Natural killer cell (primary cell): ENCODE results near the gene DCUN1D4. TPM values are rescaled to one million over a fixed set of nuclear protein-coding genes. Genes with fewer than 3 reads are reported as not detected.

ENCODE experiments used
- ATAC-seq, 3 donors: fragments of 150-1000 bp in 2 of 3; fragments of 200-7000 bp in 1 of 3; cut with Tn5 transposase; 1 replicate in 1 of 3; 2 replicates in 2 of 3; pipeline ENCODE4 v1.10.0; 2021; ENCODE audit warnings: mild to moderate bottlenecking in 2 of 3, moderate library complexity in 2 of 3
- DNase-seq, 2 donors: peaks; one replicate each; pipeline versions ENCODE4 v3.0.0 to v3.0.0-alpha.2; 2013 to 2021; ENCODE audit warnings: mixed read lengths in 1 of 2
- H3K27ac ChIP-seq: one replicate; pipeline ENCODE4 v1.5.1; 2013; ENCODE audit warnings: mild to moderate bottlenecking, low read length
- H3K27me3 ChIP-seq: one replicate; pipeline ENCODE4 v1.6.1; 2013; ENCODE audit warnings: low read length; ENCODE audit not compliant: control insufficient read depth, insufficient read depth
- H3K36me3 ChIP-seq: one replicate; pipeline ENCODE4 v1.6.1; 2013; ENCODE audit warnings: low read length; ENCODE audit not compliant: control insufficient read depth, insufficient read depth
- H3K4me1 ChIP-seq: one replicate; pipeline ENCODE4 v1.6.1; 2013; ENCODE audit warnings: low read length; ENCODE audit not compliant: control insufficient read depth, insufficient read depth
- H3K4me3 ChIP-seq: one replicate; pipeline ENCODE4 v1.5.1; 2013; ENCODE audit warnings: low read length
- H3K9me3 ChIP-seq: one replicate; pipeline ENCODE4 v1.6.1; 2013; ENCODE audit warnings: low read length; ENCODE audit not compliant: control insufficient read depth, insufficient read depth
- H3K27ac Mint-ChIP-seq, 2 donors: one replicate each; pipeline ENCODE4 v1.8.0; 2022; ENCODE audit warnings: mild to moderate bottlenecking in 2 of 2, mixed read lengths in 2 of 2, moderate library complexity in 1 of 2
- H3K27me3 Mint-ChIP-seq, 2 donors: one replicate each; pipeline ENCODE4 v1.8.0; 2022; ENCODE audit warnings: low read depth in 2 of 2, mixed read lengths in 2 of 2
- H3K36me3 Mint-ChIP-seq: one replicate; pipeline ENCODE4 v1.8.0; 2022; ENCODE audit warnings: mixed read lengths
- H3K4me1 Mint-ChIP-seq, 2 donors: one replicate each; pipeline ENCODE4 v1.8.0; 2022; ENCODE audit warnings: mixed read lengths in 2 of 2
- H3K4me3 Mint-ChIP-seq: one replicate; pipeline ENCODE4 v1.8.0; 2022; ENCODE audit warnings: mild to moderate bottlenecking, moderate library complexity, mixed read lengths
- H3K9me3 Mint-ChIP-seq, 2 donors: one replicate each; pipeline ENCODE4 v1.8.0; 2022; ENCODE audit warnings: mixed read lengths in 2 of 2
- CTCF ChIP-seq: fragments of 200-600 bp; IDR thresholded peaks from one replicate; pipeline ENCODE4 v1.8.0; 2022; ENCODE audit warnings: antibody characterized with exemption
- WGBS: methylation state at CpG from one replicate; pipeline ENCODE4 v1.1.7; 2013; ENCODE audit warnings: missing lambda C conversion rate; ENCODE audit not compliant: insufficient coverage; 5-methylcytosine and 5-hydroxymethylcytosine counted together
- intact Hi-C: fragments of 100-400 bp; cut with micrococcal nuclease; formaldehyde crosslinking; loops from one replicate; pipeline ENCODE4 v1.14.2; 2022
- total RNA-seq, 4 donors: library from RNA; stranded (reverse); fragments of 120-200 nt in 1 of 4; gene quantifications; one replicate each; pipeline versions ENCODE4 v1.2.3 to v1.2.4, GENCODE V29; 2013 to 2022

Gene DCUN1D4
- total RNA-seq, 3 donors from 2014 or later (not counting 1 experiment from before 2014, with no cell fraction given): 26.9 to 35.9 (median 35.1) TPM

DNA sequence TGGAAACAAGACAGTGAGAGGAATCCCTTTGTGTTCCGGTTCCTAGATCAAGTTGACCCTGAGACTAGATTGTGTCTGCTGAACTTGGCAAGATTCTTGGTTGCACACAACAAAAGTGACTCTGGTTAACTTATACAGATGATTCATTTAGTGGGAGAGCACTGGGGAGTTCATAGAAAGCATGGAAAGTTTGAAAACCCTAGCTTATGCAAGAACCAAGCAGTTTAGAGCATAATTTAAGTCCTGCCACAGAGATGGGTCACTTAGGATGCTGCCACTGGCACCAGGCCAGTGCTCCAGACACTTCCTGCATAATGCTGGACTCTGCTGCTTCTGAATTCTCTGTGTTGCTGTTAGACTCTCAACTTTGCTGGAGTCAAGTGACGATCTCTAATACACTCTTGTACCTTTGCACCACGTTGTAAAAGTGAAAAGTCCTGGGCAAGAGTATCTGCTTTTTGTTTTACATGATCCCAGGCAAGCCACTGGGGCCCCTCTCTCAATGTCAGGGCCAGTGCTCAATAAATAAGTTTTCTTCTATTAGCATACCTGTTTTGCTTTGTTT, 12.7 kb upstream of the DCUN1D4 start:
- no peaks in the 10 kb centered on the region for H3K27me3 ChIP-seq
- H3K9me3 ChIP-seq: no peaks in the 10 kb centered on the region
- no peak for DNase-seq
- H3K36me3 Mint-ChIP-seq: no peaks in the 10 kb centered on the region
- no peak overlapping the region for H3K4me3 Mint-ChIP-seq
- H3K9me3 Mint-ChIP-seq: no peaks in the 10 kb centered on the region
- no peak overlapping the region for H3K27ac Mint-ChIP-seq
- no peak for ATAC-seq
- H3K36me3 ChIP-seq: no peaks in the 10 kb centered on the region
- intact Hi-C loops: no loop called here
- H3K4me1 Mint-ChIP-seq: peaks cover 0 to 6% of the 10 kb centered on the region in 2 donors
- peaks cover 24 to 27% of the 10 kb centered on the region in 2 donors for H3K27me3 Mint-ChIP-seq
- TF ChIP-seq CTCF: no peak
- H3K4me1 ChIP-seq: no peaks in the 10 kb centered on the region
- 84% methylated on average over 3 of the region's 3 CpGs for WGBS
- no peak overlapping the region for H3K27ac ChIP-seq
- H3K4me3 ChIP-seq: no peak overlapping the region

DNA sequence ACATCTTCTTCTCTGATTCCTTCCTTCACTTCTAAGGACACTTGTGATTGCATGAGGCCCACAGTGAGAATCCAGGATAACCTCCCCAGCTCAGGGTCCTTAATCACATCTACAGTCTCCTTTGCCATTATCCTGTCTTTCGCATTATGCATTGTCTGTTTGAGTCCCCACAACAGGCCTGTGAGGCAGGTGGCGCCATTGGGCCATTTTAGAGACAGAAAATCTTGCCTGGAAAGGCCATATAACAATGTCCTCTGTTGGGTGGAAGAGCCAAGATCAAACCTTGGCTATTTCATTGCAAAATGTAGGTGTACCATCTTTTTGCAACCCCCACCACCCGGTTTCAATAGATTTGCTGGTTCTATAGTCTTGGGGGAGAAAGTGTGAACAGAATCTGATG, 11.8 kb upstream of the DCUN1D4 start:
- intact Hi-C loops: loop anchor here (1.0 kb wide), 1 partner anchor 195 kb away; no protein-coding TSS in a partner anchor
- 34% methylated on average over 2 of the region's 3 CpGs for WGBS
- H3K27ac Mint-ChIP-seq: no peak overlapping the region
- Histone ChIP-seq H3K27me3 (no peaks in the 10 kb centered on the region), H3K9me3 (no peaks in the 10 kb centered on the region), H3K4me3 (no peak overlapping the region), H3K4me1 (no peaks in the 10 kb centered on the region), H3K27ac (no peak overlapping the region), H3K36me3 (no peaks in the 10 kb centered on the region)
- H3K36me3 Mint-ChIP-seq: no peaks in the 10 kb centered on the region
- ATAC-seq (peak; percentile 52 to 72 (median 63)), DNase-seq (peak; percentile 46 to 76)
- peaks cover 0 to 6% of the 10 kb centered on the region in 2 donors for H3K4me1 Mint-ChIP-seq
- peaks cover 19 to 27% of the 10 kb centered on the region in 2 donors for H3K27me3 Mint-ChIP-seq
- peak; percentile 43 for TF ChIP-seq CTCF
- no peak overlapping the region for H3K4me3 Mint-ChIP-seq
- no peaks in the 10 kb centered on the region for H3K9me3 Mint-ChIP-seq

DNA sequence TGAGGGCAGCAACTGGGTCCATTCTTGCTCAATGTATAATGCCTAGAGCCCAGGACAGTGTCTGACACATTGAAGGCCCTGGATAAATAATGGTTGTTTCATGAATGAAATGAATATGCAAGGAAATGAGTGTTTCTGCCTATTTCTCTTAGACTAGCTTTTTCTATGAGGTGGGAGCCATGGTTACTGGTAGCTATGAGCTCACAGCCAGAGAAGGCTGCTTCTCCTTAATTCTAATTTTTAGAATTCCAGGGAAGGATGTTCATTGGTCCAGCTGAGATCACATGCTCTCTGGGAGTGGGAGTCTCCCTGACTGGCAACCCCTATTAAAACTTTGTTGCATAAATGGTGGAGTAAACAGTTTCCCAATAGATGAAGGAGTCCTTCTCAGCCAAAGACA, 9.7 kb upstream of the DCUN1D4 start:
- ATAC-seq: no peak
- Histone ChIP-seq H3K9me3 (no peaks in the 10 kb centered on the region), H3K4me3 (no peak overlapping the region), H3K27ac (no peak overlapping the region), H3K4me1 (no peaks in the 10 kb centered on the region), H3K36me3 (no peaks in the 10 kb centered on the region), H3K27me3 (no peaks in the 10 kb centered on the region)
- no peak overlapping the region for H3K4me3 Mint-ChIP-seq
- peaks cover 18 to 19% of the 10 kb centered on the region in 2 donors for H3K27me3 Mint-ChIP-seq
- intact Hi-C loops: no loop called here
- no peak overlapping the region for H3K27ac Mint-ChIP-seq
- H3K9me3 Mint-ChIP-seq: no peaks in the 10 kb centered on the region
- DNase-seq: no peak
- peaks cover 0 to 11% of the 10 kb centered on the region in 2 donors for H3K4me1 Mint-ChIP-seq
- no peaks in the 10 kb centered on the region for H3K36me3 Mint-ChIP-seq
- TF ChIP-seq CTCF: no peak

GRCh38 chr4:51835079-51835478, 7.9 kb upstream of the DCUN1D4 start:
- Histone ChIP-seq H3K27ac (no peak overlapping the region), H3K4me3 (no peak overlapping the region), H3K27me3 (no peaks in the 10 kb centered on the region), H3K9me3 (no peaks in the 10 kb centered on the region), H3K4me1 (no peaks in the 10 kb centered on the region), H3K36me3 (no peaks in the 10 kb centered on the region)
- Mint-ChIP-seq H3K9me3 (no peaks in the 10 kb centered on the region), H3K4me1 (peaks cover 0 to 6% of the 10 kb centered on the region in 2 donors), H3K36me3 (no peaks in the 10 kb centered on the region), H3K27ac (no peak overlapping the region), H3K4me3 (no peak overlapping the region), H3K27me3 (peaks cover under 1 to 9% of the 10 kb centered on the region in 2 donors)
- no peak for TF ChIP-seq CTCF
- DNase-seq: no peak
- no peak for ATAC-seq
- intact Hi-C loops: no loop called here
- 75% methylated on average over 1 of the region's 1 CpG for WGBS
